HG03103 (cell line): ENCODE results near the gene PEX10.

Source experiments
- ATAC-seq: cut with Tn5 transposase; IDR thresholded peaks from one replicate; pipeline ENCODE4 v1.9.1; 2021; ENCODE audit warnings: low read depth; ENCODE audit not compliant: unreplicated experiment

PEX10 gene

GRCh38 chr1:2355373-2356261, 56.7 kb downstream of the PEX10 start:
- ATAC-seq, result no peak

GRCh38 chr1:2354511-2355372, 57.6 kb downstream of the PEX10 start:
- no peak for ATAC-seq
